HEK293T (cell line): Measurements from ENCODE around the gene MSX1.

Source experiments
- ARNT ChIP-seq: fragments of 450-650 bp; IDR thresholded peaks from 2 replicates; pipeline ENCODE4 v1.6.1; 2017; ENCODE audit warnings: mild to moderate bottlenecking
- BHLHE40 ChIP-seq: fragments of 450-650 bp; IDR thresholded peaks from 2 replicates; pipeline ENCODE4 v1.6.1; 2016; ENCODE audit warnings: mild to moderate bottlenecking, moderate library complexity, borderline replicate concordance
- CTBP1 ChIP-seq: fragments of 450-650 bp; IDR thresholded peaks from 2 replicates; pipeline ENCODE4 v1.6.1; 2016; ENCODE audit warnings: borderline replicate concordance
- ELF4 ChIP-seq: fragments of 450-650 bp; IDR thresholded peaks from 2 replicates; pipeline ENCODE4 v1.6.1; 2017; ENCODE audit warnings: antibody characterized with exemption
- FOXA1 ChIP-seq: fragments of 450-650 bp; IDR thresholded peaks from 2 replicates; pipeline ENCODE4 v1.6.1; 2016; ENCODE audit warnings: mild to moderate bottlenecking
- FOXK2 ChIP-seq: fragments of 450-650 bp; IDR thresholded peaks from 2 replicates; pipeline ENCODE4 v1.6.1; 2016; ENCODE audit warnings: mild to moderate bottlenecking
- FOXM1 ChIP-seq: fragments of 450-650 bp; IDR thresholded peaks from 2 replicates; pipeline ENCODE4 v1.6.1; 2017; ENCODE audit warnings: mild to moderate bottlenecking, borderline replicate concordance
- HDGF ChIP-seq: fragments of 450-650 bp; IDR thresholded peaks from 2 replicates; pipeline ENCODE4 v1.6.1; 2017; ENCODE audit warnings: antibody characterized with exemption, borderline replicate concordance
- SP1 ChIP-seq: fragments of 450-650 bp; IDR thresholded peaks from 2 replicates; pipeline ENCODE4 v1.6.1; 2017
- TARDBP ChIP-seq: fragments of 450-650 bp; IDR thresholded peaks from 2 replicates; pipeline ENCODE4 v1.6.1; 2016

DNA sequence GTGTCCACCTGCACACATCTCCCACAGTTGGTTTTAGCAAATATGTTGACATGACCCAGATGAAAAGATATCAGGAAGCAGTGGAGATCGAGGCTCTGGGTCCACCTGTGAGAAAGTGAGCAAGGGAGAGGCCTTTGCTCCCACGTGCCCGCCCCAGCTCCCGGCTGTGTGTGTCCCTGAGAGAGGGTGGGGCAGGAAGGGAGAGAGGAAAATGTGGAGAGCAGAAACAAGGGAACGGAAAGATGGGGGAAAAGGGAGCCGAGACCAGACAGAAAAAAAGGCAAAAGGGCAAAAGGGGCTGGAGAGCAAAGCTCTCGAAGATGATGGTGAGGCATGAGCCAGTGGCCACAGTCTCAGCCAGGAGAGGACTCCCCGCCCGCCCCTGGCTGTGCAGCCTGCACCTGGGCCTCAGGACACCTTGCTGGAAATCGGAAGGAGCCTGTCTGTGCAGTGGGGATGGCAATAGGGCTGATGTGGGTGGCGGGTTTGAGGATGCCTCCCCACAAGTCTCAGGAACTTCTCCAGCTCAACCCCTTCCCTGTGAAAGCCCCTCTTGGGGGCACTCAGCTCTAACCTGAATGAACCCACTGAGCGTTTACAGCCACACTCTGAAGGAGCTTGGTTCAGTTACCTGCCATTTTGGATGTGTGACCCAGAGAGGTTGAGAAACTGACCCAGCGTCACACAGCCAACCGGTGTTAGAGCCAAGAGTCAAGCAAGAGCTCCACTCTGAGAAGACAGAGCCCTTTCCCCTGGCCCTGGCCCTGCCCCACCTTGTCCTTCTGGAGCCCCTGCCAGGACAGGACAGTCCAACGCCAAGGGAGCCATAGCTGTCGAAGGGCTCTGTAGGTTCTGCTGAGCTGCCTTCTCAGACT lies 20.3 kb upstream of the MSX1 start:
- TF ChIP-seq BHLHE40, result no peak
- TF ChIP-seq HDGF, result no peak
- no peak for TF ChIP-seq CTBP1
- TF ChIP-seq FOXM1, result no peak
- TF ChIP-seq FOXA1, result no peak
- TF ChIP-seq TARDBP, result no peak
- no peak for TF ChIP-seq SP1
- TF ChIP-seq ARNT, result no peak
- no peak for TF ChIP-seq FOXK2
- TF ChIP-seq ELF4, result no peak
